PFSK-1 (cell line): ENCODE data around the gene ARHGEF16.

Experiments used
- POLR2AphosphoS5 ChIP-seq: IDR thresholded peaks from 2 replicates; pipeline ENCODE4 v1.6.1; 2012; ENCODE audit warnings: low read depth, mild to moderate bottlenecking, control low read depth, low read length, moderate library complexity
- SIN3A ChIP-seq: IDR thresholded peaks from 2 replicates; pipeline ENCODE4 v1.6.1; 2012; ENCODE audit warnings: mild to moderate bottlenecking, low read length, moderate library complexity, borderline replicate concordance; ENCODE audit not compliant: insufficient read depth

DNA sequence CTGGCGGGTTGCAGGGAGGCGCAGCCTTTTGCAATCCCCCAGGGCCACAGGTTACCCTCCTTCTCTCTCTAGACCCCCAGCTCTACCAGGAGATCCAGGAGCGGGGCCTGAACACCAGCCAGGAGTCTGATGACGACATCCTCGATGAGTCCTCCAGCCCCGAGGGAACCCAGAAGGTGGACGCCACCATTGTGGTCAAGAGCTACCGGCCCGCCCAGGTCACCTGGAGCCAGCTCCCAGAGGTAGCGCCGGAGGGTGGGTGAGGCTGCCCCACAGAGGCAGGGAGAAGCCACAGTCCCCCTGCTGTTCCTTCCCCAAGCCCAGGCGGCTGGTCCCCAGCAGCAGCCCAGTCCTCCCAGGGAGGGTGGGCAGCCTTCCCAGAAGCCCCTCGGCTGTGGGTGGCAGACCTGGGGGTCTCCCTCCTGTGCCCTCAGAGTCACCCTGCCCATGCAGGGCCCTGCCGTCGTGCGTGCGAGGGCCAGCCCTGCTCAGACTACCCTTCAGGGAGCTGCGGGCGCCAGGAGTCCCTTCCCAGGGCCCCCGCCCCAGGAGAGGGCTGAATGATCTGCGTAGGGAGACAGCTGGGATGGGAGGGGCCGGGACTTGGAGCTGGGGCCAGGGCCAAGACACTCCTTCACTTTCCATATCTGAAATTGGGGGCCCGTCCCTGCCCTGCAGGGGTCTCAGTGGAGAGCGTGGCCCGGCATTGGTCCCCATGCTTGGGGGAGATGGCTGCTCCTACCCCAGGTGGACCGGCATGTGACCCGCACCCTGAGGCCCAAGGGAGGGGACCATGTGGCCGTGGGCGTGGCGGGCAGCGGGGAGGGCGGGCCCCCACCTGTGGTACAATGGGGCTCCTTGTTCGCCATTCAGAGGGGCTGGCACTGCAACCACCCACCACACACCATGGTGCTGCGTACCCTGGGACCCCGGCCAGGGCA, 12.9 kb downstream of the ARHGEF16 start:
- no peak for TF ChIP-seq SIN3A
- TF ChIP-seq POLR2AphosphoS5: no peak
